ENCODE results near the gene TCERG1L. TPM values are rescaled to one million over a fixed set of nuclear protein-coding genes. Genes with fewer than 3 reads are reported as not detected.

The TCERG1L gene
- total RNA-seq, 1 experiment from 2014 or later, result 1.5 TPM

DNA sequence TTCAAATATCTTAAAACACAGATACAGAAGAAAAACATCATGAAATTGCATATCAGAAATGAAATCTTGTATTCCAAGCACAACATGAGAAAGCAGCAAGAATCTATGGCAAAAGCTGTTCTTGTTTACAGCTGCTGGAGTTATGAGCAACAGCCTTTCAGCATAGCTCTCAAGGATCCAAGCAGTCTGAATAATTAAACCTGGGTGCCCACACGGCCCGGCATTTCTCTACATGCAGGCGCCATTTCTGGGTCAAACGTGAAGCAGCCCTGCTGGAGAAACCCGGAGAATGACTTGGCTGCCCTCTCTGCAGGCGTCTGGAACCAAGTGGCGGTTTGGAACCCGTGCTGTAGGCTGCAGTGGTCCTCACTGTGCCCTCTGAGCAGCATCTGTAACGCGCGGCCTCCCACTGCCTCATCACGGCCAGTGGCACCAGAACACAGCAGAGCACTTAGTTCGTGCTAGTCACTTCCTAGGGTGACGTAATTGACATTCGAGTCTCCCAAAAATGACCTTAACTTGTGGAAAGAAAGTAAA, 213.0 kb downstream of the TCERG1L start (continued):
- TF ChIP-seq, protein P1, sequence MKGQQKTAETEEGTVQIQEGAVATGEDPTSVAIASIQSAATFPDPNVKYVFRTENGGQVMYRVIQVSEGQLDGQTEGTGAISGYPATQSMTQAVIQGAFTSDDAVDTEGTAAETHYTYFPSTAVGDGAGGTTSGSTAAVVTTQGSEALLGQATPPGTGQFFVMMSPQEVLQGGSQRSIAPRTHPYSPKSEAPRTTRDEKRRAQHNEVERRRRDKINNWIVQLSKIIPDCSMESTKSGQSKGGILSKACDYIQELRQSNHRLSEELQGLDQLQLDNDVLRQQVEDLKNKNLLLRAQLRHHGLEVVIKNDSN (CRISPR knock-in tag; IDR thresholded peaks at IDR 0.05), result no peak
- no peak for TF ChIP-seq ZNF317 (CRISPR knock-in tag; IDR thresholded peaks at IDR 0.05; ENCODE audit: borderline replicate concordance, low read depth)
- TF ChIP-seq, protein P2, sequence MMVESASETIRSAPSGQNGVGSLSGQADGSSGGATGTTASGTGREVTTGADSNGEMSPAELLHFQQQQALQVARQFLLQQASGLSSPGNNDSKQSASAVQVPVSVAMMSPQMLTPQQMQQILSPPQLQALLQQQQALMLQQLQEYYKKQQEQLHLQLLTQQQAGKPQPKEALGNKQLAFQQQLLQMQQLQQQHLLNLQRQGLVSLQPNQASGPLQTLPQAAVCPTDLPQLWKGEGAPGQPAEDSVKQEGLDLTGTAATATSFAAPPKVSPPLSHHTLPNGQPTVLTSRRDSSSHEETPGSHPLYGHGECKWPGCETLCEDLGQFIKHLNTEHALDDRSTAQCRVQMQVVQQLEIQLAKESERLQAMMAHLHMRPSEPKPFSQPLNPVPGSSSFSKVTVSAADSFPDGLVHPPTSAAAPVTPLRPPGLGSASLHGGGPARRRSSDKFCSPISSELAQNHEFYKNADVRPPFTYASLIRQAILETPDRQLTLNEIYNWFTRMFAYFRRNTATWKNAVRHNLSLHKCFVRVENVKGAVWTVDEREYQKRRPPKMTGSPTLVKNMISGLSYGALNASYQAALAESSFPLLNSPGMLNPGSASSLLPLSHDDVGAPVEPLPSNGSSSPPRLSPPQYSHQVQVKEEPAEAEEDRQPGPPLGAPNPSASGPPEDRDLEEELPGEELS (CRISPR knock-in tag; IDR thresholded peaks at IDR 0.05), result no peak

DNA sequence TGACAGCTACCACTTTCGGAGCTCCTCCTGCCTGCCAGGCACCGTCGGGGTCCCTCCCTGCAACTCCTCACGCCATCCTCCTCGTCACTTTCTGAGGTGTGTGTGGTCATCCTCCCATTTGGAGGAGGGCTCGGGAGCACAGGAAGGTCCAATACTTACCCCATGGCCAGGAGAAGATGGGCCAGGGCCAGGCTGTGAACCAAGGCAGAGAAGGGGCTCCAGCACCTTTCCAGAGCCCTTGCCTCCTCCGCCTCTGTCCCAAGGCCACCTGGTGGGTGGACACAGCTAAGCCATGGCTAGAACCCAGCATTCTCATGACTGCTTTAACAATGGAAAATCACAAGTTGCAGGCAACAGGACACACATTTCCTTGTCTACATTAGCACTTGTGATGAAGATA, 215.5 kb downstream of the TCERG1L start:
- peaks cover 6% of the 10 kb centered on the region; the same call in 1 of the 2 replicates for H3K4me1 Mint-ChIP-seq
- H3K27me3 Mint-ChIP-seq (ENCODE audit: low read depth), result peaks cover 3% of the 10 kb centered on the region; the same call in 1 of the 2 replicates
- no peak for DNase-seq (ENCODE audit: low spot score)
- H3K9me3 Mint-ChIP-seq, result peaks cover 41% of the 10 kb centered on the region
- no peak overlapping the region for H3K4me3 Mint-ChIP-seq
- H3K36me3 Mint-ChIP-seq, result peaks cover 42% of the 10 kb centered on the region
- H3K27ac Mint-ChIP-seq, result no peak overlapping the region
- ChIA-PET CTCF (no interaction called here), POLR2A (no interaction called here)
- TF ChIP-seq CREB1 (CRISPR knock-in tag; IDR thresholded peaks at IDR 0.05) (no peak), RORB (CRISPR knock-in tag; IDR thresholded peaks at IDR 0.05) (no peak), ZNF416 (CRISPR knock-in tag; IDR thresholded peaks at IDR 0.05) (no peak)
- no peak for ATAC-seq

DNA sequence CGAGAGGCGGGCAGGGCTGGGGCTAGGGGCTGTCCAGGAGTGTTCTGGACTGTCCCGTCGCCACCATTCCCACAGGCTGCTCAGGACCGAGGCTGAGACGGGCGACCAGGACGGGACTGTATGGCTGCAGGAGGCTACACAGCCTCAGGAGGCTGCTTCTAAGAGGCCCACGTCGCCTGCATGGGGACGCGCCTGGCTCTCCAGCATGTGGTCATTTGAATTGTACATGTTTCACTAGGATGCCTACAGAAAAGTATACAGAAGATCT, 216.3 kb downstream of the TCERG1L start:
- Mint-ChIP-seq H3K4me3 (no peak overlapping the region), H3K36me3 (peaks cover 40% of the 10 kb centered on the region), H3K27ac (no peak overlapping the region), H3K4me1 (peaks cover 6% of the 10 kb centered on the region; the same call in 1 of the 2 replicates), H3K9me3 (peaks cover 38% of the 10 kb centered on the region), H3K27me3 (ENCODE audit: low read depth) (peaks cover 6% of the 10 kb centered on the region; the same call in 1 of the 2 replicates)
- CTCF ChIA-PET, result no interaction called here
- POLR2A ChIA-PET, result no interaction called here
- ATAC-seq, result no peak
- DNase-seq (ENCODE audit: low spot score), result no peak
- TF ChIP-seq NFE2L1 (CRISPR knock-in tag; IDR thresholded peaks at IDR 0.05), result no peak
- no peak for TF ChIP-seq GABPB1 (CRISPR knock-in tag; IDR thresholded peaks at IDR 0.05)
- TF ChIP-seq SP1 (CRISPR knock-in tag; conservative IDR thresholded peaks at IDR 0.05), result no peak
- TF ChIP-seq, protein P3, sequence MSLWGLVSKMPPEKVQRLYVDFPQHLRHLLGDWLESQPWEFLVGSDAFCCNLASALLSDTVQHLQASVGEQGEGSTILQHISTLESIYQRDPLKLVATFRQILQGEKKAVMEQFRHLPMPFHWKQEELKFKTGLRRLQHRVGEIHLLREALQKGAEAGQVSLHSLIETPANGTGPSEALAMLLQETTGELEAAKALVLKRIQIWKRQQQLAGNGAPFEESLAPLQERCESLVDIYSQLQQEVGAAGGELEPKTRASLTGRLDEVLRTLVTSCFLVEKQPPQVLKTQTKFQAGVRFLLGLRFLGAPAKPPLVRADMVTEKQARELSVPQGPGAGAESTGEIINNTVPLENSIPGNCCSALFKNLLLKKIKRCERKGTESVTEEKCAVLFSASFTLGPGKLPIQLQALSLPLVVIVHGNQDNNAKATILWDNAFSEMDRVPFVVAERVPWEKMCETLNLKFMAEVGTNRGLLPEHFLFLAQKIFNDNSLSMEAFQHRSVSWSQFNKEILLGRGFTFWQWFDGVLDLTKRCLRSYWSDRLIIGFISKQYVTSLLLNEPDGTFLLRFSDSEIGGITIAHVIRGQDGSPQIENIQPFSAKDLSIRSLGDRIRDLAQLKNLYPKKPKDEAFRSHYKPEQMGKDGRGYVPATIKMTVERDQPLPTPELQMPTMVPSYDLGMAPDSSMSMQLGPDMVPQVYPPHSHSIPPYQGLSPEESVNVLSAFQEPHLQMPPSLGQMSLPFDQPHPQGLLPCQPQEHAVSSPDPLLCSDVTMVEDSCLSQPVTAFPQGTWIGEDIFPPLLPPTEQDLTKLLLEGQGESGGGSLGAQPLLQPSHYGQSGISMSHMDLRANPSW (CRISPR knock-in tag; conservative IDR thresholded peaks at IDR 0.05; ENCODE audit: low read depth), result no peak
- no peak for TF ChIP-seq NR1H2 (CRISPR knock-in tag; IDR thresholded peaks at IDR 0.05)
- no peak for TF ChIP-seq HMGA2 (CRISPR knock-in tag; IDR thresholded peaks at IDR 0.05)
- TF ChIP-seq, protein P4, sequence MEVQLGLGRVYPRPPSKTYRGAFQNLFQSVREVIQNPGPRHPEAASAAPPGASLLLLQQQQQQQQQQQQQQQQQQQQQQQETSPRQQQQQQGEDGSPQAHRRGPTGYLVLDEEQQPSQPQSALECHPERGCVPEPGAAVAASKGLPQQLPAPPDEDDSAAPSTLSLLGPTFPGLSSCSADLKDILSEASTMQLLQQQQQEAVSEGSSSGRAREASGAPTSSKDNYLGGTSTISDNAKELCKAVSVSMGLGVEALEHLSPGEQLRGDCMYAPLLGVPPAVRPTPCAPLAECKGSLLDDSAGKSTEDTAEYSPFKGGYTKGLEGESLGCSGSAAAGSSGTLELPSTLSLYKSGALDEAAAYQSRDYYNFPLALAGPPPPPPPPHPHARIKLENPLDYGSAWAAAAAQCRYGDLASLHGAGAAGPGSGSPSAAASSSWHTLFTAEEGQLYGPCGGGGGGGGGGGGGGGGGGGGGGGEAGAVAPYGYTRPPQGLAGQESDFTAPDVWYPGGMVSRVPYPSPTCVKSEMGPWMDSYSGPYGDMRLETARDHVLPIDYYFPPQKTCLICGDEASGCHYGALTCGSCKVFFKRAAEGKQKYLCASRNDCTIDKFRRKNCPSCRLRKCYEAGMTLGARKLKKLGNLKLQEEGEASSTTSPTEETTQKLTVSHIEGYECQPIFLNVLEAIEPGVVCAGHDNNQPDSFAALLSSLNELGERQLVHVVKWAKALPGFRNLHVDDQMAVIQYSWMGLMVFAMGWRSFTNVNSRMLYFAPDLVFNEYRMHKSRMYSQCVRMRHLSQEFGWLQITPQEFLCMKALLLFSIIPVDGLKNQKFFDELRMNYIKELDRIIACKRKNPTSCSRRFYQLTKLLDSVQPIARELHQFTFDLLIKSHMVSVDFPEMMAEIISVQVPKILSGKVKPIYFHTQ (CRISPR knock-in tag; IDR thresholded peaks at IDR 0.05), result no peak
- TF ChIP-seq SMAD3 (CRISPR knock-in tag; IDR thresholded peaks at IDR 0.05; ENCODE audit: borderline replicate concordance), result no peak
- TF ChIP-seq FOXJ3 (CRISPR knock-in tag; IDR thresholded peaks at IDR 0.05; ENCODE audit: borderline replicate concordance), result no peak
- TF ChIP-seq, protein P5, sequence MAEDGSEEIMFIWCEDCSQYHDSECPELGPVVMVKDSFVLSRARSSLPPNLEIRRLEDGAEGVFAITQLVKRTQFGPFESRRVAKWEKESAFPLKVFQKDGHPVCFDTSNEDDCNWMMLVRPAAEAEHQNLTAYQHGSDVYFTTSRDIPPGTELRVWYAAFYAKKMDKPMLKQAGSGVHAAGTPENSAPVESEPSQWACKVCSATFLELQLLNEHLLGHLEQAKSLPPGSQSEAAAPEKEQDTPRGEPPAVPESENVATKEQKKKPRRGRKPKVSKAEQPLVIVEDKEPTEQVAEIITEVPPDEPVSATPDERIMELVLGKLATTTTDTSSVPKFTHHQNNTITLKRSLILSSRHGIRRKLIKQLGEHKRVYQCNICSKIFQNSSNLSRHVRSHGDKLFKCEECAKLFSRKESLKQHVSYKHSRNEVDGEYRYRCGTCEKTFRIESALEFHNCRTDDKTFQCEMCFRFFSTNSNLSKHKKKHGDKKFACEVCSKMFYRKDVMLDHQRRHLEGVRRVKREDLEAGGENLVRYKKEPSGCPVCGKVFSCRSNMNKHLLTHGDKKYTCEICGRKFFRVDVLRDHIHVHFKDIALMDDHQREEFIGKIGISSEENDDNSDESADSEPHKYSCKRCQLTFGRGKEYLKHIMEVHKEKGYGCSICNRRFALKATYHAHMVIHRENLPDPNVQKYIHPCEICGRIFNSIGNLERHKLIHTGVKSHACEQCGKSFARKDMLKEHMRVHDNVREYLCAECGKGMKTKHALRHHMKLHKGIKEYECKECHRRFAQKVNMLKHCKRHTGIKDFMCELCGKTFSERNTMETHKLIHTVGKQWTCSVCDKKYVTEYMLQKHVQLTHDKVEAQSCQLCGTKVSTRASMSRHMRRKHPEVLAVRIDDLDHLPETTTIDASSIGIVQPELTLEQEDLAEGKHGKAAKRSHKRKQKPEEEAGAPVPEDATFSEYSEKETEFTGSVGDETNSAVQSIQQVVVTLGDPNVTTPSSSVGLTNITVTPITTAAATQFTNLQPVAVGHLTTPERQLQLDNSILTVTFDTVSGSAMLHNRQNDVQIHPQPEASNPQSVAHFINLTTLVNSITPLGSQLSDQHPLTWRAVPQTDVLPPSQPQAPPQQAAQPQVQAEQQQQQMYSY (CRISPR knock-in tag; IDR thresholded peaks at IDR 0.05), result no peak
- no peak for TF ChIP-seq SOX15 (CRISPR knock-in tag; IDR thresholded peaks at IDR 0.05)
- TF ChIP-seq, protein P6, sequence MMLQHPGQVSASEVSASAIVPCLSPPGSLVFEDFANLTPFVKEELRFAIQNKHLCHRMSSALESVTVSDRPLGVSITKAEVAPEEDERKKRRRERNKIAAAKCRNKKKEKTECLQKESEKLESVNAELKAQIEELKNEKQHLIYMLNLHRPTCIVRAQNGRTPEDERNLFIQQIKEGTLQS (CRISPR knock-in tag; conservative IDR thresholded peaks at IDR 0.05), result no peak
- no peak for TF ChIP-seq ZNF671 (CRISPR knock-in tag; IDR thresholded peaks at IDR 0.05)
- TF ChIP-seq, protein P7, sequence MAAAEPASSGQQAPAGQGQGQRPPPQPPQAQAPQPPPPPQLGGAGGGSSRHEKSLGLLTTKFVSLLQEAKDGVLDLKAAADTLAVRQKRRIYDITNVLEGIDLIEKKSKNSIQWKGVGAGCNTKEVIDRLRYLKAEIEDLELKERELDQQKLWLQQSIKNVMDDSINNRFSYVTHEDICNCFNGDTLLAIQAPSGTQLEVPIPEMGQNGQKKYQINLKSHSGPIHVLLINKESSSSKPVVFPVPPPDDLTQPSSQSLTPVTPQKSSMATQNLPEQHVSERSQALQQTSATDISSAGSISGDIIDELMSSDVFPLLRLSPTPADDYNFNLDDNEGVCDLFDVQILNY (CRISPR knock-in tag; IDR thresholded peaks at IDR 0.05), result no peak

Measured in WTC11 (cell line).